K562 (cell line): Measurements from ENCODE around the gene CAMK2N1. TPM values are rescaled to one million over a fixed set of nuclear protein-coding genes. Genes with fewer than 3 reads are reported as not detected.

Experiments used
- CEBPZ ChIP-seq: fragments of 150-350 bp; IDR thresholded peaks from 2 replicates; pipeline ENCODE4 v1.6.1; 2014; ENCODE audit warnings: low read depth, mild to moderate bottlenecking, low read length, borderline replicate concordance
- ESRRA ChIP-seq: fragments of 450-650 bp; IDR thresholded peaks from 2 replicates; pipeline ENCODE4 v1.6.1; 2014; ENCODE audit warnings: low read depth, mild to moderate bottlenecking, moderate library complexity, borderline replicate concordance
- ETV6 ChIP-seq, 3 experiments: fragments of 150-350 bp in 1 of 3; sonication (generic) in 1 of 3; formaldehyde crosslinking in 1 of 3; IDR thresholded peaks; 2 replicates each; pipeline versions ENCODE4 v1.6.1 to v1.8.0; 2014 to 2022; ENCODE audit warnings: borderline replicate concordance in 2 of 3, low read depth in 2 of 3, antibody characterized with exemption in 1 of 3, low read length in 1 of 3, mild to moderate bottlenecking in 1 of 3, missing genetic modification reagents in 1 of 3
- HCFC1 ChIP-seq: IDR thresholded peaks from 2 replicates; pipeline ENCODE4 v1.6.1; 2012; ENCODE audit warnings: low read depth, low read length, improper control_type of control experiment
- HDAC1 ChIP-seq, 2 experiments: fragments of 450-650 bp; IDR thresholded peaks; 2 replicates each; pipeline ENCODE4 v1.6.1; 2016 to 2017; ENCODE audit warnings: inconsistent platforms in 1 of 2, mild to moderate bottlenecking in 1 of 2, moderate library complexity in 1 of 2
- HDAC8 ChIP-seq: fragments of 450-650 bp; IDR thresholded peaks from 2 replicates; pipeline ENCODE4 v1.6.1; 2016; ENCODE audit warnings: mild to moderate bottlenecking, missing genetic modification characterization, moderate library complexity, missing compliant biosample characterization
- HIVEP1 ChIP-seq: fragments of 250-450 bp; sonication (Bioruptor Pico); IDR thresholded peaks from 2 replicates; pipeline ENCODE4 v1.4.0; 2020; ENCODE audit warnings: mild to moderate bottlenecking
- KDM2B ChIP-seq: fragments of 250-450 bp; sonication (Bioruptor Pico); IDR thresholded peaks from 2 replicates; pipeline ENCODE4 v1.8.0; 2021; ENCODE audit warnings: mild to moderate bottlenecking, moderate library complexity
- NR1H2 ChIP-seq: sonication (generic); formaldehyde crosslinking; IDR thresholded peaks from 2 replicates; pipeline ENCODE4 v1.4.0; 2020; ENCODE audit warnings: mild to moderate bottlenecking, missing genetic modification reagents
- NR2C1 ChIP-seq, 2 experiments: fragments of 450-650 bp; IDR thresholded peaks; 2 replicates each; pipeline ENCODE4 v1.6.1; 2017; ENCODE audit warnings: mild to moderate bottlenecking in 2 of 2, antibody characterized with exemption in 1 of 2, inconsistent platforms in 1 of 2, missing compliant biosample characterization in 1 of 2, missing genetic modification characterization in 1 of 2
- NR3C1 ChIP-seq: sonication (generic); formaldehyde crosslinking; IDR thresholded peaks from 2 replicates; pipeline ENCODE4 v1.8.1; 2022; ENCODE audit warnings: missing genetic modification reagents
- RCOR1 ChIP-seq, 2 experiments: IDR thresholded peaks; 2 replicates each; pipeline ENCODE4 v1.6.1; 2012; ENCODE audit warnings: low read depth in 2 of 2, low read length in 2 of 2, borderline replicate concordance in 1 of 2, improper control_type of control experiment in 1 of 2
- SAP30 ChIP-seq: fragments of 200-600 bp; sonication (generic); IDR thresholded peaks from 2 replicates; pipeline ENCODE4 v1.6.1; 2012; ENCODE audit warnings: borderline replicate concordance, low read depth, mild to moderate bottlenecking, moderate library complexity, low read length, control low read depth, inconsistent platforms; ENCODE audit not compliant: insufficient read depth, poor library complexity, severe bottlenecking
- SMAD2 ChIP-seq: fragments of 150-350 bp; IDR thresholded peaks from 2 replicates; pipeline ENCODE4 v1.6.1; 2014; ENCODE audit warnings: low read depth, mild to moderate bottlenecking, low read length
- SMC3 ChIP-seq: conservative IDR thresholded peaks from 2 replicates; pipeline ENCODE4 v1.6.1; 2011; ENCODE audit warnings: low read depth, low read length, improper control_type of control experiment; ENCODE audit not compliant: insufficient read depth
- SPI1 ChIP-seq: IDR thresholded peaks from 2 replicates; pipeline ENCODE4 v1.6.1; 2011; ENCODE audit warnings: low read depth, low read length, control low read depth, borderline replicate concordance
- STAG1 ChIP-seq: sonication (generic); formaldehyde crosslinking; IDR thresholded peaks from 2 replicates; pipeline ENCODE4 v1.5.0; 2020; ENCODE audit warnings: missing genetic modification reagents, borderline replicate concordance
- ZBTB17 ChIP-seq: fragments of 450-650 bp; formaldehyde crosslinking; IDR thresholded peaks from 2 replicates; pipeline ENCODE4 v1.4.0; 2020; ENCODE audit warnings: mild to moderate bottlenecking
- ZBTB9 ChIP-seq: fragments of 450-650 bp; formaldehyde crosslinking; IDR thresholded peaks from 2 replicates; pipeline ENCODE4 v1.4.0; 2020; ENCODE audit warnings: mild to moderate bottlenecking, moderate library complexity
- ZFP36 ChIP-seq: fragments of 150-350 bp; IDR thresholded peaks from 2 replicates; pipeline ENCODE4 v1.6.1; 2018; ENCODE audit warnings: low read length, low read depth; ENCODE audit not compliant: partially characterized antibody
- ZKSCAN3 ChIP-seq: fragments of 250-450 bp; sonication (Bioruptor Pico); IDR thresholded peaks from 2 replicates; pipeline ENCODE4 v1.4.0; 2020
- ZNF444 ChIP-seq: fragments of 250-450 bp; sonication (Bioruptor Pico); IDR thresholded peaks from 2 replicates; pipeline ENCODE4 v1.4.0; 2020; ENCODE audit warnings: mild to moderate bottlenecking, moderate library complexity
- ZNF551 ChIP-seq: fragments of 250-450 bp; sonication (Bioruptor Pico); IDR thresholded peaks from 2 replicates; pipeline ENCODE4 v1.5.0; 2021; ENCODE audit warnings: mild to moderate bottlenecking, moderate library complexity
- polyA plus RNA-seq, 8 experiments: library from polyadenylated mRNA; depleted of rRNA in 4 of 8; stranded (reverse) in 5 of 8; unstranded in 3 of 8; fragments of >200 nt; fragmentation: Nextera tagmentation in 2 of 8; fragmentation: Illumina TruSeq in 1 of 8; extraction: Ambion mirVana in 2 of 8; extraction: Trizol in 1 of 8; gene quantifications; 2 replicates each; pipeline versions ENCODE4 v1.2.1 to v1.2.3, GENCODE V29; 2011 to 2014; ENCODE audit warnings: inconsistent platforms in 1 of 8, missing spikeins in 1 of 8
- total RNA-seq, 7 experiments: library from RNA; depleted of rRNA in 6 of 7; stranded (reverse); fragments of >200 nt in 6 of 7; fragmentation: Illumina TruSeq in 2 of 7; extraction: Trizol in 2 of 7; gene quantifications; 2 replicates each; pipeline versions ENCODE4 v1.2.1 to v1.2.3, GENCODE V29; 2011 to 2021; ENCODE audit warnings: low replicate concordance in 1 of 7

Gene CAMK2N1
- total and polyA plus RNA-seq, 9 of the 15 experiments (the other 6 are each of a cell fraction or from before 2014, with no cell fraction given): 0.09 to 1.4 (median 0.34) TPM

- TF ChIP-seq NR3C1 (CRISPR knock-in tag) (no peak), HIVEP1 (CRISPR knock-in tag) (no peak), KDM2B (CRISPR knock-in tag) (no peak), NR1H2 (CRISPR knock-in tag) (no peak), HDAC8 (no peak), ZNF444 (CRISPR knock-in tag) (no peak), SMC3 (peak; percentile 99), HDAC1 (IDR thresholded peaks at IDR 0.05) (0 out of 4 replicates have a peak, but pooled peaks of 1 of the 2 experiments have one; percentile 17), ZFP36 (peak; percentile 46), STAG1 (CRISPR knock-in tag) (peak; percentile 90), HCFC1 (peak; percentile 25; the same call in 1 of the 2 replicates), SMAD2 (no peak), SAP30 (no peak), ZBTB17 (CRISPR knock-in tag) (no peak), ETV6 (IDR thresholded peaks at IDR 0.05; ENCODE audit: borderline replicate concordance in 1 of 2, low read depth in 2 of 2, low read length in 1 of 2) (0 out of 4 replicates have a peak, but pooled peaks of 1 of the 2 experiments have one; percentile 21), ETV6 (CRISPR knock-in tag; IDR thresholded peaks at IDR 0.05; ENCODE audit: borderline replicate concordance) (no peak), NR2C1 (IDR thresholded peaks at IDR 0.05) (no peak), NR2C1 (tag; IDR thresholded peaks at IDR 0.05) (no peak), SPI1 (peak; percentile 96), ZBTB9 (CRISPR knock-in tag) (peak; percentile 55; the same call in 1 of the 2 replicates), ZKSCAN3 (CRISPR knock-in tag) (no peak), RCOR1 (IDR thresholded peaks at IDR 0.05; ENCODE audit: borderline replicate concordance in 1 of 2, low read depth in 2 of 2, low read length in 2 of 2) (peak in 1 of 2 experiments; percentile 74; a peak in 1 of 4 replicates), ZNF551 (CRISPR knock-in tag) (no peak), ESRRA (0 out of 2 replicates have a peak, but pooled peaks have one; percentile 32), CEBPZ (no peak)
Measured at GRCh38 chr1:20493839-20494608, 8.0 kb upstream of the CAMK2N1 start (continued).
